ENCODE results near the gene KLF11.

DNA sequence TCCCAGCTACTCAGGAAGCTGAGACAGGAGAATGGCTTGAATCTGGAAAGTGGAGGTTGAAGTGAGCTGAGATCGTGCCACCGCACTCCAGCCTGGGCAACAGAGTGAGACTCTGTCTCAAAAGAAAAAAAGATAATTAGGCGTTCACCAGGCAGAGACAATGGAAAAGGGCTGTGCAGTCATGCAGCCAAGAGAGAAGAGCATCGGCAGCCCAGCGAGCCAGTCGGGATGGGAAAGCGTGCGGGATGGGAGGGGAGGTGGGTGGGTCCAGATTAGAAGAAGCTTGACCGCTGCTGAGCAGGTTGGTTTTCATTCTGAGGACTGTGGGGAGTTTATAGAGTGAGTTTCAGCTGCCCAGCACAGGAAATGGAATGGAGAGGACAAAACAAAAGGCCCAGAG is 51.8 kb downstream of the KLF11 start:
- no peak for TF ChIP-seq CTCF (IDR thresholded peaks at IDR 0.05)
- TF ChIP-seq POLR2A (IDR thresholded peaks at IDR 0.05): no peak
- TF ChIP-seq EP300 (IDR thresholded peaks at IDR 0.05): no peak
- TF ChIP-seq POLR2AphosphoS5 (IDR thresholded peaks at IDR 0.05): no peak

Data from upper lobe of left lung (tissue), 4 donors.